H9 (cell line): Measurements from ENCODE around the gene APCDD1. TPM values are rescaled to one million over a fixed set of nuclear protein-coding genes. Genes with fewer than 3 reads are reported as not detected.

Experiments
- DNase-seq: peaks from one replicate; pipeline ENCODE4 v3.0.0-alpha.2; 2017
- H2AFZ ChIP-seq: one replicate; pipeline ENCODE4 v1.6.1; 2013; ENCODE audit warnings: mild to moderate bottlenecking, low read length, control low read depth, moderate library complexity
- H2AK5ac ChIP-seq: 2 replicates; pipeline ENCODE4 v1.6.1; 2013; ENCODE audit warnings: low read length, control low read depth, mixed read lengths; ENCODE audit not compliant: insufficient read length
- H2BK120ac ChIP-seq: one replicate; pipeline ENCODE4 v1.6.1; 2013; ENCODE audit warnings: low read depth, mild to moderate bottlenecking, low read length, control low read depth, inconsistent platforms; ENCODE audit not compliant: poor library complexity, severe bottlenecking
- H2BK12ac ChIP-seq: 2 replicates; pipeline ENCODE4 v1.6.1; 2013; ENCODE audit warnings: low read length, control low read depth, mixed read lengths, low read depth; ENCODE audit not compliant: insufficient read length
- H2BK15ac ChIP-seq: 2 replicates; pipeline ENCODE4 v1.6.1; 2013; ENCODE audit warnings: low read depth, low read length, control low read depth
- H2BK20ac ChIP-seq: one replicate; pipeline ENCODE4 v1.6.1; 2013; ENCODE audit warnings: low read depth, mild to moderate bottlenecking, low read length, control low read depth, inconsistent platforms; ENCODE audit not compliant: poor library complexity, severe bottlenecking
- H2BK5ac ChIP-seq: 2 replicates; pipeline ENCODE4 v1.6.1; 2013; ENCODE audit warnings: low read length, control low read depth, mixed read lengths; ENCODE audit not compliant: insufficient read length
- H3K14ac ChIP-seq: 2 replicates; pipeline ENCODE4 v1.6.1; 2013; ENCODE audit warnings: low read length, control low read depth; ENCODE audit not compliant: insufficient read depth
- H3K18ac ChIP-seq: 2 replicates; pipeline ENCODE4 v1.6.1; 2013; ENCODE audit warnings: low read depth, mild to moderate bottlenecking, mixed read lengths, low read length, control low read depth; ENCODE audit not compliant: insufficient read length
- H3K23ac ChIP-seq: 2 replicates; pipeline ENCODE4 v1.6.1; 2013; ENCODE audit warnings: low read length, control low read depth, mixed read lengths, low read depth; ENCODE audit not compliant: insufficient read length
- H3K23me2 ChIP-seq: 2 replicates; pipeline ENCODE4 v1.6.1; 2013; ENCODE audit warnings: low read depth, mild to moderate bottlenecking, mixed read lengths, low read length, control low read depth; ENCODE audit not compliant: insufficient read length, poor library complexity, severe bottlenecking
- H3K27ac ChIP-seq: 2 replicates; pipeline ENCODE4 v1.5.1; 2013; ENCODE audit warnings: low read length, control low read depth, mixed read lengths, low read depth; ENCODE audit not compliant: insufficient read length
- H3K27me3 ChIP-seq: 2 replicates; pipeline ENCODE4 v1.6.1; 2013; ENCODE audit warnings: low read length, control low read depth, inconsistent platforms; ENCODE audit not compliant: insufficient read depth
- H3K4ac ChIP-seq: 2 replicates; pipeline ENCODE4 v1.6.1; 2013; ENCODE audit warnings: low read depth, mild to moderate bottlenecking, control low read depth, inconsistent platforms, low read length, moderate library complexity
- H3K4me1 ChIP-seq: 2 replicates; pipeline ENCODE4 v1.6.1; 2013; ENCODE audit warnings: low read length, control low read depth, inconsistent platforms; ENCODE audit not compliant: insufficient read depth
- H3K4me2 ChIP-seq: 2 replicates; pipeline ENCODE4 v1.6.1; 2013; ENCODE audit warnings: low read length, control low read depth, mixed read lengths; ENCODE audit not compliant: insufficient read length, insufficient read depth
- H3K56ac ChIP-seq: 2 replicates; pipeline ENCODE4 v1.6.1; 2013; ENCODE audit warnings: low read depth, mild to moderate bottlenecking, mixed read lengths, low read length, control low read depth; ENCODE audit not compliant: insufficient read length
- H3K79me1 ChIP-seq: 2 replicates; pipeline ENCODE4 v1.6.1; 2013; ENCODE audit warnings: low read depth, mild to moderate bottlenecking, moderate library complexity, low read length, control low read depth, inconsistent platforms; ENCODE audit not compliant: insufficient read depth, poor library complexity, severe bottlenecking
- H3K79me2 ChIP-seq: 2 replicates; pipeline ENCODE4 v1.6.1; 2013; ENCODE audit warnings: low read length, control low read depth, inconsistent platforms; ENCODE audit not compliant: insufficient read depth
- H3K9ac ChIP-seq: 2 replicates; pipeline ENCODE4 v1.6.1; 2013; ENCODE audit warnings: low read length, control low read depth, mixed read lengths; ENCODE audit not compliant: insufficient read length; ENCODE audit errors: extremely low read depth
- H3K9me3 ChIP-seq: one replicate; pipeline ENCODE4 v1.6.1; 2013; ENCODE audit warnings: low read depth, low read length, inconsistent platforms; ENCODE audit not compliant: control insufficient read depth
- H3T11ph ChIP-seq: one replicate; pipeline ENCODE4 v1.6.1; 2013; ENCODE audit warnings: mild to moderate bottlenecking, low read length, control low read depth, inconsistent platforms
- H4K20me1 ChIP-seq: one replicate; pipeline ENCODE4 v1.6.1; 2013; ENCODE audit not compliant: control insufficient read depth, insufficient read length, insufficient read depth
- H4K5ac ChIP-seq: 2 replicates; pipeline ENCODE4 v1.6.1; 2013; ENCODE audit warnings: low read depth, mild to moderate bottlenecking, mixed read lengths, low read length, control low read depth; ENCODE audit not compliant: insufficient read length
- H4K8ac ChIP-seq: replicated peaks from 2 replicates; pipeline ENCODE4 v1.6.1; 2013; ENCODE audit warnings: low read length, control low read depth, mixed read lengths, low read depth; ENCODE audit not compliant: insufficient read length
- H4K91ac ChIP-seq: 2 replicates; pipeline ENCODE4 v1.6.1; 2013; ENCODE audit warnings: low read depth, mild to moderate bottlenecking, moderate library complexity, mixed read lengths, low read length, control low read depth; ENCODE audit not compliant: insufficient read length
- H3K27ac Mint-ChIP-seq, 3 experiments: 2 replicates in 2 of 3; 3 replicates in 1 of 3; pipeline ENCODE4 v1.8.0; 2020 to 2021; ENCODE audit warnings: mixed read lengths in 3 of 3, mild to moderate bottlenecking in 1 of 3, moderate library complexity in 1 of 3
- H3K27me3 Mint-ChIP-seq: 2 replicates; pipeline ENCODE4 v1.8.0; 2021; ENCODE audit warnings: low read depth, mild to moderate bottlenecking, moderate library complexity, mixed read lengths
- H3K36me3 Mint-ChIP-seq, 3 experiments: 2 replicates in 2 of 3; 3 replicates in 1 of 3; pipeline ENCODE4 v1.8.0; 2020 to 2021; ENCODE audit warnings: low read depth in 3 of 3, mixed read lengths in 3 of 3; ENCODE audit not compliant: insufficient read depth in 1 of 3
- H3K4me1 Mint-ChIP-seq, 2 experiments: 2 replicates each; pipeline ENCODE4 v1.8.0; 2020; ENCODE audit warnings: mixed read lengths in 2 of 2
- H3K4me3 Mint-ChIP-seq, 2 experiments: 2 replicates in 1 of 2; 3 replicates in 1 of 2; pipeline ENCODE4 v1.8.0; 2020 to 2021; ENCODE audit warnings: mild to moderate bottlenecking in 2 of 2, mixed read lengths in 2 of 2, moderate library complexity in 1 of 2
- H3K9me3 Mint-ChIP-seq, 2 experiments: 2 replicates in 1 of 2; 3 replicates in 1 of 2; pipeline ENCODE4 v1.8.0; 2020; ENCODE audit warnings: mild to moderate bottlenecking in 2 of 2, mixed read lengths in 2 of 2, moderate library complexity in 1 of 2
- WGBS: extraction: QIAGEN DNeasy Blood & Tissue Kit; methylation state at CpG from one replicate; pipeline ENCODE4 v1.1.7; 2013; ENCODE audit warnings: missing lambda C conversion rate, low lambda C conversion rate, mixed read lengths; ENCODE audit not compliant: insufficient read length; ENCODE audit errors: extremely low coverage; 5-methylcytosine and 5-hydroxymethylcytosine counted together
- total RNA-seq: library from RNA; stranded (reverse); gene quantifications from 2 replicates; pipeline ENCODE4 v1.2.1, GENCODE V29; 2021
- TF ChIP-seq, protein P1 (sequence below): fragments of 200-600 bp; sonication (generic); conservative IDR thresholded peaks from 3 replicates; pipeline ENCODE4 v1.8.0; 2021; ENCODE audit warnings: antibody characterized with exemption, mild to moderate bottlenecking

The APCDD1 gene
- total RNA-seq, 1 experiment from 2014 or later: 1.8 TPM

GRCh38 chr18:10474309-10474708, 19.9 kb downstream of the APCDD1 start:
- H3K56ac ChIP-seq: no peak overlapping the region
- H3K27me3 ChIP-seq: peaks cover 27% of the 10 kb centered on the region; the same call in 1 of the 2 replicates
- no peaks in the 10 kb centered on the region for H3K79me1 ChIP-seq
- Mint-ChIP-seq H3K27ac (no peak overlapping the region), H3K4me1 (peaks cover 24 to 30% of the 10 kb centered on the region in 2 experiments), H3K4me3 (no peak overlapping the region), H3K36me3 (peaks cover 7 to 22% (median 11%) of the 10 kb centered on the region in 3 experiments; a peak in 6 of 7 replicates), H3K27me3 (peaks cover 59% of the 10 kb centered on the region), H3K9me3 (peaks cover 2 to 4% of the 10 kb centered on the region in 2 experiments; a peak in 2 of 5 replicates)
- TF ChIP-seq, protein P1, sequence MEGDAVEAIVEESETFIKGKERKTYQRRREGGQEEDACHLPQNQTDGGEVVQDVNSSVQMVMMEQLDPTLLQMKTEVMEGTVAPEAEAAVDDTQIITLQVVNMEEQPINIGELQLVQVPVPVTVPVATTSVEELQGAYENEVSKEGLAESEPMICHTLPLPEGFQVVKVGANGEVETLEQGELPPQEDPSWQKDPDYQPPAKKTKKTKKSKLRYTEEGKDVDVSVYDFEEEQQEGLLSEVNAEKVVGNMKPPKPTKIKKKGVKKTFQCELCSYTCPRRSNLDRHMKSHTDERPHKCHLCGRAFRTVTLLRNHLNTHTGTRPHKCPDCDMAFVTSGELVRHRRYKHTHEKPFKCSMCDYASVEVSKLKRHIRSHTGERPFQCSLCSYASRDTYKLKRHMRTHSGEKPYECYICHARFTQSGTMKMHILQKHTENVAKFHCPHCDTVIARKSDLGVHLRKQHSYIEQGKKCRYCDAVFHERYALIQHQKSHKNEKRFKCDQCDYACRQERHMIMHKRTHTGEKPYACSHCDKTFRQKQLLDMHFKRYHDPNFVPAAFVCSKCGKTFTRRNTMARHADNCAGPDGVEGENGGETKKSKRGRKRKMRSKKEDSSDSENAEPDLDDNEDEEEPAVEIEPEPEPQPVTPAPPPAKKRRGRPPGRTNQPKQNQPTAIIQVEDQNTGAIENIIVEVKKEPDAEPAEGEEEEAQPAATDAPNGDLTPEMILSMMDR: no peak
- H3K9me3 ChIP-seq: no peaks in the 10 kb centered on the region
- no peak overlapping the region for H3K18ac ChIP-seq
- no CpG with 5 or more reads among the region's 17 CpGs for WGBS
- no peak overlapping the region for H3K4me2 ChIP-seq
- H3K14ac ChIP-seq: no peak overlapping the region
- peaks cover 13% of the 10 kb centered on the region for H3K4me1 ChIP-seq
- DNase-seq: no peak
- no peak overlapping the region for H4K91ac ChIP-seq
- no peaks in the 10 kb centered on the region for H3K23me2 ChIP-seq
- H3K23ac ChIP-seq: no peak overlapping the region
- H2AK5ac ChIP-seq: no peak overlapping the region
- H3T11ph ChIP-seq: no peak overlapping the region
- no peak overlapping the region for H3K27ac ChIP-seq
- H3K9ac ChIP-seq: no peak overlapping the region
- H4K8ac ChIP-seq: no peak overlapping the region
- H2BK20ac ChIP-seq: no peak overlapping the region
- no peak overlapping the region for H2BK15ac ChIP-seq
- no peaks in the 10 kb centered on the region for H3K79me2 ChIP-seq
- no peak overlapping the region for H3K4ac ChIP-seq
- H2BK5ac ChIP-seq: no peak overlapping the region
- H2AFZ ChIP-seq: no peak overlapping the region
- no peak overlapping the region for H2BK12ac ChIP-seq
- H4K20me1 ChIP-seq: no peaks in the 10 kb centered on the region
- no peak overlapping the region for H4K5ac ChIP-seq
- H2BK120ac ChIP-seq: no peak overlapping the region
